Measurements from ENCODE around the gene SOWAHA. TPM values are rescaled to one million over a fixed set of nuclear protein-coding genes. Genes with fewer than 3 reads are reported as not detected.
A peak's percentile ranks its signal among the peaks of the same experiment; 100 is the strongest.

The SOWAHA gene
- total RNA-seq, 2 donors from 2014 or later = 0.63 to 0.68 TPM

- TF ChIP-seq, protein P1, sequence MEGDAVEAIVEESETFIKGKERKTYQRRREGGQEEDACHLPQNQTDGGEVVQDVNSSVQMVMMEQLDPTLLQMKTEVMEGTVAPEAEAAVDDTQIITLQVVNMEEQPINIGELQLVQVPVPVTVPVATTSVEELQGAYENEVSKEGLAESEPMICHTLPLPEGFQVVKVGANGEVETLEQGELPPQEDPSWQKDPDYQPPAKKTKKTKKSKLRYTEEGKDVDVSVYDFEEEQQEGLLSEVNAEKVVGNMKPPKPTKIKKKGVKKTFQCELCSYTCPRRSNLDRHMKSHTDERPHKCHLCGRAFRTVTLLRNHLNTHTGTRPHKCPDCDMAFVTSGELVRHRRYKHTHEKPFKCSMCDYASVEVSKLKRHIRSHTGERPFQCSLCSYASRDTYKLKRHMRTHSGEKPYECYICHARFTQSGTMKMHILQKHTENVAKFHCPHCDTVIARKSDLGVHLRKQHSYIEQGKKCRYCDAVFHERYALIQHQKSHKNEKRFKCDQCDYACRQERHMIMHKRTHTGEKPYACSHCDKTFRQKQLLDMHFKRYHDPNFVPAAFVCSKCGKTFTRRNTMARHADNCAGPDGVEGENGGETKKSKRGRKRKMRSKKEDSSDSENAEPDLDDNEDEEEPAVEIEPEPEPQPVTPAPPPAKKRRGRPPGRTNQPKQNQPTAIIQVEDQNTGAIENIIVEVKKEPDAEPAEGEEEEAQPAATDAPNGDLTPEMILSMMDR (IDR thresholded peaks at IDR 0.05) = no peak
- Histone ChIP-seq H3K9me3 (no peaks in the 10 kb centered on the region), H3K27ac (no peak overlapping the region), H3K27me3 (replicated peaks; ENCODE audit: insufficient read depth) (no peaks in the 10 kb centered on the region), H3K36me3 (no peaks in the 10 kb centered on the region), H3K4me1 (ENCODE audit: control insufficient read depth in 1 of 2, low read depth in 2 of 2) (peaks cover 0 to 13% of the 10 kb centered on the region in 2 donors), H3K4me3 (peak overlapping the region; percentile 86)
- ATAC-seq (ENCODE audit: insufficient number of reproducible peaks, low FRiP score, low read depth) (no peak), DNase-seq (ENCODE audit: low spot score) (no peak)
Observed at GRCh38 chr5:132831095-132831860, 18.2 kb downstream of the SOWAHA start.

- Histone ChIP-seq H3K4me3 (no peak overlapping the region), H3K4me1 (ENCODE audit: control insufficient read depth in 1 of 2, low read depth in 2 of 2) (peaks cover 0 to 13% of the 10 kb centered on the region in 2 donors), H3K9me3 (no peaks in the 10 kb centered on the region), H3K27me3 (replicated peaks; ENCODE audit: insufficient read depth) (no peaks in the 10 kb centered on the region), H3K27ac (no peak overlapping the region), H3K36me3 (no peaks in the 10 kb centered on the region)
- TF ChIP-seq, protein P1 (IDR thresholded peaks at IDR 0.05) = no peak
- DNase-seq (ENCODE audit: low spot score) (no peak), ATAC-seq (ENCODE audit: insufficient number of reproducible peaks, low FRiP score, low read depth) (no peak)
Observed at GRCh38 chr5:132832612-132833011, 19.5 kb downstream of the SOWAHA start.

DNA sequence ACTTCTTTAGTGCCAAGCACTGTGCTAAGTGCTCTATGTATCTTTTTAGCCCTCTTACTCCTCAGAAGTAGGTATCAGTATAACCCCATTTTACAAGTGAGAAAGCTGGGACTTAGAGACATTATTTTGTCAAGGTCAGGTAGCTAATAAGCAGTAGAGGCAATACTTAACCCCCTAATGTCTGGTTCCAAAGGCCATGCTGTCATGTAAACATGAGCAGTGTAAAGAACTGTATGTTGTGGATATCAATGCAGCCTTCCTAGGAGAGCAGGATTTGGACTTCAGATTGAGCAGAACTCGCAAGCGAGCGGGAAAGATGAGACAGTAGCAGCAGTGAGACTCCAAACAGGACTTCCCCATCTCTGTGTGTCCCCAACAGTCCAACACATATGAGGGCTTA lies 21.0 kb downstream of the SOWAHA start:
- no peak for ATAC-seq (ENCODE audit: insufficient number of reproducible peaks, low FRiP score, low read depth)
- DNase-seq (ENCODE audit: low spot score) = no peak
- Histone ChIP-seq H3K27ac (no peak overlapping the region), H3K4me3 (no peak overlapping the region), H3K4me1 (ENCODE audit: control insufficient read depth in 1 of 2, low read depth in 2 of 2) (peaks cover 0 to 13% of the 10 kb centered on the region in 2 donors), H3K36me3 (no peaks in the 10 kb centered on the region), H3K27me3 (replicated peaks; ENCODE audit: insufficient read depth) (no peaks in the 10 kb centered on the region), H3K9me3 (no peaks in the 10 kb centered on the region)
- TF ChIP-seq, protein P1 (IDR thresholded peaks at IDR 0.05) = no peak

DNA sequence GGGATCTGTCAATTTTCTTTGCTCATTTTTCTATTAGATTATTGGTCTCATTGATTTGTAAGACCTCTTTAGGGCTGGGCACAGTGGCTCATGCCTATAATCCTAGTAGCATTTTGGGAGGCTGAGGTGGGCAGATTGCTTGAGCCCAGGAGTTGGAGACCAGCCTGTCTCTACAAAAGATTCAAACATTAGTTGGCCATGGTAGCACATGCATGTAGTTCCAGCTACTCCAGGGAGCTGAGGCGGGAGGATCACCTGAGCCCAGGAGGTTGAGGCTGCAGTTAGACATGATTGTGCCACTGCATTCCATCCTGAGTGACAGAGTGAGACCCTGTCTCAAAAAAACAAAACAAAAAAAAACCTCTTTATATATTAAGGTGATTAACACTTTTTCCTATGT lies 23.8 kb downstream of the SOWAHA start:
- no peaks in the 10 kb centered on the region for H3K36me3 ChIP-seq
- no peaks in the 10 kb centered on the region for H3K9me3 ChIP-seq
- no peak for DNase-seq (ENCODE audit: low spot score)
- H3K27ac ChIP-seq = no peak overlapping the region
- TF ChIP-seq, protein P1 (IDR thresholded peaks at IDR 0.05) = no peak
- H3K4me3 ChIP-seq = no peak overlapping the region
- ATAC-seq (ENCODE audit: insufficient number of reproducible peaks, low FRiP score, low read depth) = no peak
- H3K27me3 ChIP-seq (replicated peaks; ENCODE audit: insufficient read depth) = no peaks in the 10 kb centered on the region
- no peaks in the 10 kb centered on the region for H3K4me1 ChIP-seq (ENCODE audit: control insufficient read depth in 1 of 2, low read depth in 2 of 2)

GRCh38 chr5:132837868-132838267 lies 24.8 kb downstream of the SOWAHA start:
- H3K36me3 ChIP-seq = no peaks in the 10 kb centered on the region
- no peak overlapping the region for H3K4me3 ChIP-seq
- H3K4me1 ChIP-seq (ENCODE audit: control insufficient read depth in 1 of 2, low read depth in 2 of 2) = no peaks in the 10 kb centered on the region
- H3K27ac ChIP-seq = no peak overlapping the region
- ATAC-seq (ENCODE audit: insufficient number of reproducible peaks, low FRiP score, low read depth) (no peak), DNase-seq (ENCODE audit: low spot score) (no peak)
- no peaks in the 10 kb centered on the region for H3K9me3 ChIP-seq
- H3K27me3 ChIP-seq (replicated peaks; ENCODE audit: insufficient read depth) = no peaks in the 10 kb centered on the region
- TF ChIP-seq, protein P1 (IDR thresholded peaks at IDR 0.05) = no peak

Measured in thoracic aorta (tissue), 2 donors.